ENCODE data around the gene OR2A2.
A peak's percentile ranks its signal among the peaks of the same experiment; 100 is the strongest.
"Not testable (repeated sequence)": the region's sequence is repeated elsewhere in the genome, so short reads cannot be mapped to it uniquely, and the experiment has no call there.

Gene OR2A2

GRCh38 chr7:144109283-144109682 is at the start of gene OR2A2:
OR2A2 (plus strand) TSS chr7:144109583; CDS start chr7:144109583, 0 bp downstream.
- DNase-seq: no peak

- no peak for DNase-seq
Observed at GRCh38 chr7:144063710-144064109, 45.7 kb upstream of the OR2A2 start.

GRCh38 chr7:144069511-144069910 is 39.9 kb upstream of the OR2A2 start, which contains the start of gene OR2A25:
OR2A25 (plus strand) TSS chr7:144069811; CDS start chr7:144074220, 4,409 bp downstream.
- DNase-seq: no peak

GRCh38 chr7:144069953-144070352 is 39.4 kb upstream of the OR2A2 start:
- DNase-seq: no peak

- DNase-seq: no peak
Observed at GRCh38 chr7:144074374-144074773, 35.0 kb upstream of the OR2A2 start.

GRCh38 chr7:144085978-144086377 is 23.4 kb upstream of the OR2A2 start, which contains the start of gene OR2A12:
OR2A12 (plus strand) TSS chr7:144086278; CDS start chr7:144095108, 8,830 bp downstream.
- no peak for DNase-seq

GRCh38 chr7:144086730-144087129 is 22.7 kb upstream of the OR2A2 start:
- no peak for DNase-seq

GRCh38 chr7:144087230-144087629 is 22.2 kb upstream of the OR2A2 start:
- DNase-seq: no peak

- no peak for DNase-seq
Observed at GRCh38 chr7:144090667-144091066, 18.7 kb upstream of the OR2A2 start.

- no peak for DNase-seq
Observed at GRCh38 chr7:144098776-144099175, 10.6 kb upstream of the OR2A2 start.

- DNase-seq: no peak
Observed at GRCh38 chr7:144100607-144101006, 8.8 kb upstream of the OR2A2 start.

- DNase-seq: no peak
Observed at GRCh38 chr7:144102041-144102440, 7.3 kb upstream of the OR2A2 start.

- DNase-seq: no peak
Observed at GRCh38 chr7:144105211-144105610, 4.2 kb upstream of the OR2A2 start.

GRCh38 chr7:144110272-144110671 is 889 bp downstream of the OR2A2 start:
- DNase-seq: no peak

- DNase-seq: no peak
Observed at GRCh38 chr7:144113651-144114050, 4.3 kb downstream of the OR2A2 start.

GRCh38 chr7:144118341-144118740 is 9.0 kb downstream of the OR2A2 start:
- no peak for DNase-seq

GRCh38 chr7:144122876-144123275 is 13.5 kb downstream of the OR2A2 start, which contains the start of gene OR2A14:
OR2A14 (plus strand) TSS chr7:144123176; CDS start chr7:144129113, 5,937 bp downstream.
- DNase-seq: no peak

GRCh38 chr7:144127714-144128334 is 18.4 kb downstream of the OR2A2 start:
- peak in 33 of 56 donors; percentile 1 to 67 (median 24) for DNase-seq

GRCh38 chr7:144129601-144130000 is 20.2 kb downstream of the OR2A2 start:
- not testable (repeated sequence) for DNase-seq

GRCh38 chr7:144130730-144131129 is 21.3 kb downstream of the OR2A2 start:
- no peak for DNase-seq

- no peak for DNase-seq
Observed at GRCh38 chr7:144132262-144132661, 22.9 kb downstream of the OR2A2 start.

- DNase-seq: no peak
Observed at GRCh38 chr7:144133307-144133706, 23.9 kb downstream of the OR2A2 start.

GRCh38 chr7:144134116-144134515 is 24.7 kb downstream of the OR2A2 start:
- no peak for DNase-seq

Measured in nucleus accumbens (tissue), 56 donors.